Measurements from ENCODE around the gene CDH22.
A peak's percentile ranks its signal among the peaks of the same experiment; 100 is the strongest.

Gene CDH22

DNA sequence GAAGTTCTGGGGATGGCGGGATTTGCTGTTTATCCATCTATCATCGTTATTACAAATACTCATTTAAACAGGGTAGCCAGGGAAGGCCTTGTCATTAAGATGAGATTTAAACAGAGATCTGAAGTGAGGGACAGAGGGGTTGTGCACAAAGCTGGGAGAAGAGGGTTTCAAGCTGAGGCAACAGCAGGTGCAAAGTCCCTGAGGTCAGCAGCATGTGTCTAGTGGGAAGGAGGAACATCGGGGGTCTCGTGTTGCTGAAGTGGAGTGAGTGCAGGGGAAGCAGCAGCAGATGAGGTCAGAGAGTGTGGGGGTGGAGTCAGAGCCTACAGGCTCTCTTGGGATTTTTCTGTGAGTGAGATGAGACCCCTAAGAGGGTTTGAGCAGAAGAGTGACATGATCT, 52.0 kb downstream of the CDH22 start:
- Histone ChIP-seq H3K23ac (ENCODE audit: low read length) (no peak overlapping the region), H3K4me2 (ENCODE audit: low read length) (no peak overlapping the region), H3K27me3 (ENCODE audit: insufficient read depth, low read length, poor library complexity) (peaks cover 7% of the 10 kb centered on the region)

GRCh38 chr20:46255440-46256104, 52.7 kb downstream of the CDH22 start:
- no peak overlapping the region for H2BK5ac ChIP-seq (ENCODE audit: low read length)
- no peak overlapping the region for H3K9ac ChIP-seq (ENCODE audit: low read length)
- H3K23ac ChIP-seq (ENCODE audit: low read length), result no peak overlapping the region
- no peaks in the 10 kb centered on the region for H3K36me3 ChIP-seq (ENCODE audit: control insufficient read depth, insufficient read depth, low read length)
- H4K8ac ChIP-seq (ENCODE audit: low read depth, low read length), result no peak overlapping the region
- H3K79me1 ChIP-seq (ENCODE audit: low read length), result no peaks in the 10 kb centered on the region
- no peak overlapping the region for H3K27ac ChIP-seq (ENCODE audit: low read depth, low read length)
- H4K5ac ChIP-seq (ENCODE audit: low read length), result no peak overlapping the region
- no peak overlapping the region for H2BK120ac ChIP-seq (ENCODE audit: low read depth, low read length)
- H3K4ac ChIP-seq (ENCODE audit: low read depth, low read length), result no peak overlapping the region
- peaks cover 12% of the 10 kb centered on the region for H3K27me3 ChIP-seq (ENCODE audit: insufficient read depth, low read length, poor library complexity)
- H3K56ac ChIP-seq (ENCODE audit: low read length), result no peak overlapping the region
- no peak for DNase-seq
- no CpG with 5 or more reads among the region's 8 CpGs for WGBS (ENCODE audit: extremely low coverage, insufficient coverage, low lambda C conversion rate)
- H3K4me1 ChIP-seq (ENCODE audit: control insufficient read depth, low read depth, low read length), result no peaks in the 10 kb centered on the region
- H3K79me2 ChIP-seq (ENCODE audit: control insufficient read depth, insufficient read depth, low read length), result no peaks in the 10 kb centered on the region
- H2AK5ac ChIP-seq (ENCODE audit: low read length), result no peak overlapping the region
- H3K4me2 ChIP-seq (ENCODE audit: low read length), result no peak overlapping the region
- H3K18ac ChIP-seq (ENCODE audit: low read length), result no peak overlapping the region
- H3K4me3 ChIP-seq (ENCODE audit: low read length), result no peak overlapping the region
- H2BK15ac ChIP-seq (replicated peaks; ENCODE audit: low read depth), result no peak overlapping the region

More for the DNA sequence above, 52.0 kb downstream of the CDH22 start:
- Histone ChIP-seq H3K4me1 (ENCODE audit: control insufficient read depth, low read depth, low read length) (no peaks in the 10 kb centered on the region), H3K79me1 (ENCODE audit: low read length) (no peaks in the 10 kb centered on the region), H3K18ac (ENCODE audit: low read length) (no peak overlapping the region), H2BK15ac (replicated peaks; ENCODE audit: low read depth) (no peak overlapping the region), H3K27ac (ENCODE audit: low read depth, low read length) (no peak overlapping the region), H2AK5ac (ENCODE audit: low read length) (no peak overlapping the region), H3K36me3 (ENCODE audit: control insufficient read depth, insufficient read depth, low read length) (no peaks in the 10 kb centered on the region), H2BK5ac (ENCODE audit: low read length) (no peak overlapping the region), H3K4me3 (ENCODE audit: low read length) (no peak overlapping the region), H3K79me2 (ENCODE audit: control insufficient read depth, insufficient read depth, low read length) (no peaks in the 10 kb centered on the region), H3K9ac (ENCODE audit: low read length) (no peak overlapping the region), H4K8ac (ENCODE audit: low read depth, low read length) (no peak overlapping the region), H4K5ac (ENCODE audit: low read length) (no peak overlapping the region), H2BK120ac (ENCODE audit: low read depth, low read length) (no peak overlapping the region), H3K4ac (ENCODE audit: low read depth, low read length) (no peak overlapping the region), H3K56ac (ENCODE audit: low read length) (no peak overlapping the region)
- WGBS (ENCODE audit: extremely low coverage, insufficient coverage, low lambda C conversion rate), result no CpG with 5 or more reads among the region's 4 CpGs
- no peak for DNase-seq

DNA sequence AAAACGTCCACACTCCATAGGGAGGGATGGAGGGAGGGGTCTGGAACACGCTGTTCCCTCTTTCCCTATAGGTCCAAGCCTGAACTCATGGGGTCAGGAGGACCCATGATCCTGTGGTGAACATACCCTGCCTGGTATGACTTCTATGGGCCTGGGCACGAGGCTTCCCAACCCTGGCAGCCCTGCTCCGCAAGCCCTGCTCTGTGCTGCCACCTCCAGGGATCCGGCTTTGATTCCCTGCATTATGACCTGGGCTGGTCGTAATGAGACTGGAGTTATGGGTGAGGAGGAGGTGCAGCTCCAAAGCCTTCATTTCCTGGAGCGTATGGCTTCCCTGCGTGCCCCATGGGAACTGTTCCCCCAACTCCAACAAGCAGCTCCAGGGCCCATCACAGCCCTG, 54.9 kb downstream of the CDH22 start:
- Histone ChIP-seq H3K4ac (ENCODE audit: low read depth, low read length) (no peak overlapping the region), H2AK5ac (ENCODE audit: low read length) (no peak overlapping the region), H3K79me2 (ENCODE audit: control insufficient read depth, insufficient read depth, low read length) (no peaks in the 10 kb centered on the region), H3K56ac (ENCODE audit: low read length) (no peak overlapping the region), H3K18ac (ENCODE audit: low read length) (no peak overlapping the region), H3K79me1 (ENCODE audit: low read length) (no peaks in the 10 kb centered on the region), H3K27me3 (ENCODE audit: insufficient read depth, low read length, poor library complexity) (peaks cover 18% of the 10 kb centered on the region), H3K4me2 (ENCODE audit: low read length) (no peak overlapping the region), H2BK15ac (replicated peaks; ENCODE audit: low read depth) (no peak overlapping the region), H3K9ac (ENCODE audit: low read length) (no peak overlapping the region), H4K5ac (ENCODE audit: low read length) (no peak overlapping the region), H3K27ac (ENCODE audit: low read depth, low read length) (no peak overlapping the region), H2BK120ac (ENCODE audit: low read depth, low read length) (no peak overlapping the region), H3K36me3 (ENCODE audit: control insufficient read depth, insufficient read depth, low read length) (no peaks in the 10 kb centered on the region), H3K23ac (ENCODE audit: low read length) (no peak overlapping the region), H3K4me1 (ENCODE audit: control insufficient read depth, low read depth, low read length) (no peaks in the 10 kb centered on the region), H3K4me3 (ENCODE audit: low read length) (no peak overlapping the region), H4K8ac (ENCODE audit: low read depth, low read length) (no peak overlapping the region), H2BK5ac (ENCODE audit: low read length) (no peak overlapping the region)
- WGBS (ENCODE audit: extremely low coverage, insufficient coverage, low lambda C conversion rate), result no CpG with 5 or more reads among the region's 8 CpGs
- DNase-seq, result peak; percentile 48

DNA sequence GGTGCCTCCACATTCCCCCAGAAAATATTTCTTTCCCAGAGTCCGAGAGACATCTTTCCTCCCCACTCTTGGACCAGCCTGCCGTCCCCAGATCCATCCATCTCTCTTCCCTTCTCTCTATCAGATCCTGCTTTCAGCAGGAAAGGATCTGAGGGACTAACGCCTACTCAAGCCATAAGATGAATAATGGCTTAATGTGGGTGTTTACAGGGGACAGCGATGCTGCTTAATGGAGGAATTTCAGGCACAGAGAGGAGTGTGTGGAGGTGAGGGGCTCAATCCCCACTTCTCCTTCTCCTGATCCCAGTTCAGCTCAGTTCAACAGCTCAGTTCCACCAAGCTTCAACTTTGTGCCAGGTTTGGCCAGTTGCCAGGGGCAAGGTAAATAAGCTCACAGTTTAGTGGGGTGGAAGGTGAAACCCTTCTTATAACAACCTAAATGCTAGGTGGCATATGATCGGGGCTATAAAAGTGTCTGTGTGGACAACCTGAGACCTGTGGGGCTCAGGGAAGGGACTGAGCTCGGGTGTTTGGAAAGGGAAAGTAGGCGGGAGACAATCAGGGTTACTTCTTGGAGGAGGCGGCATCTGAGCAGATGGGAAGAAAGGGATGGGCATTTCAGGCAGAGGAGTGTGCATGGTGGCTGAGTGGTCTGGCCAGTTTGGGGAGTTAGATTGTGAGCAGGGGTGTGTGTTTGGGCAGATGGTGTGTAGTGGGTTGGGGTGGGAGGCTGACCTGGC, 55.8 kb downstream of the CDH22 start:
- no peak overlapping the region for H3K9ac ChIP-seq (ENCODE audit: low read length)
- no peak overlapping the region for H4K8ac ChIP-seq (ENCODE audit: low read depth, low read length)
- no peak overlapping the region for H3K56ac ChIP-seq (ENCODE audit: low read length)
- no peak overlapping the region for H3K4me2 ChIP-seq (ENCODE audit: low read length)
- H3K79me1 ChIP-seq (ENCODE audit: low read length), result no peaks in the 10 kb centered on the region
- no peaks in the 10 kb centered on the region for H3K4me1 ChIP-seq (ENCODE audit: control insufficient read depth, low read depth, low read length)
- no peak overlapping the region for H3K4me3 ChIP-seq (ENCODE audit: low read length)
- no CpG with 5 or more reads among the region's 8 CpGs for WGBS (ENCODE audit: extremely low coverage, insufficient coverage, low lambda C conversion rate)
- no peaks in the 10 kb centered on the region for H3K36me3 ChIP-seq (ENCODE audit: control insufficient read depth, insufficient read depth, low read length)
- no peak overlapping the region for H2BK15ac ChIP-seq (replicated peaks; ENCODE audit: low read depth)
- no peak overlapping the region for H2BK5ac ChIP-seq (ENCODE audit: low read length)
- no peak for DNase-seq
- H3K79me2 ChIP-seq (ENCODE audit: control insufficient read depth, insufficient read depth, low read length), result no peaks in the 10 kb centered on the region
- no peak overlapping the region for H3K27ac ChIP-seq (ENCODE audit: low read depth, low read length)
- no peak overlapping the region for H3K18ac ChIP-seq (ENCODE audit: low read length)
- no peak overlapping the region for H3K4ac ChIP-seq (ENCODE audit: low read depth, low read length)
- no peak overlapping the region for H3K23ac ChIP-seq (ENCODE audit: low read length)
- H4K5ac ChIP-seq (ENCODE audit: low read length), result no peak overlapping the region
- peaks cover 18% of the 10 kb centered on the region for H3K27me3 ChIP-seq (ENCODE audit: insufficient read depth, low read length, poor library complexity)
- H2AK5ac ChIP-seq (ENCODE audit: low read length), result no peak overlapping the region
- H2BK120ac ChIP-seq (ENCODE audit: low read depth, low read length), result no peak overlapping the region

- Histone ChIP-seq H3K4me2 (ENCODE audit: low read length) (no peak overlapping the region), H4K5ac (ENCODE audit: low read length) (no peak overlapping the region), H2BK5ac (ENCODE audit: low read length) (no peak overlapping the region), H3K4me3 (ENCODE audit: low read length) (no peak overlapping the region), H4K8ac (ENCODE audit: low read depth, low read length) (no peak overlapping the region), H3K4me1 (ENCODE audit: control insufficient read depth, low read depth, low read length) (no peaks in the 10 kb centered on the region), H3K9ac (ENCODE audit: low read length) (no peak overlapping the region), H3K27ac (ENCODE audit: low read depth, low read length) (no peak overlapping the region), H2BK120ac (ENCODE audit: low read depth, low read length) (no peak overlapping the region), H3K23ac (ENCODE audit: low read length) (no peak overlapping the region), H3K36me3 (ENCODE audit: control insufficient read depth, insufficient read depth, low read length) (no peaks in the 10 kb centered on the region), H2AK5ac (ENCODE audit: low read length) (no peak overlapping the region), H2BK15ac (replicated peaks; ENCODE audit: low read depth) (no peak overlapping the region), H3K18ac (ENCODE audit: low read length) (no peak overlapping the region), H3K79me2 (ENCODE audit: control insufficient read depth, insufficient read depth, low read length) (no peaks in the 10 kb centered on the region), H3K79me1 (ENCODE audit: low read length) (no peaks in the 10 kb centered on the region), H3K4ac (ENCODE audit: low read depth, low read length) (no peak overlapping the region), H3K27me3 (ENCODE audit: insufficient read depth, low read length, poor library complexity) (peaks cover 18% of the 10 kb centered on the region), H3K56ac (ENCODE audit: low read length) (no peak overlapping the region)
- WGBS (ENCODE audit: extremely low coverage, insufficient coverage, low lambda C conversion rate), result no CpG with 5 or more reads among the region's 56 CpGs
- DNase-seq, result peak; percentile 37
Observed at GRCh38 chr20:46251211-46251673, 57.1 kb downstream of the CDH22 start.
